Measurements from ENCODE around the gene PLEKHG1.

The PLEKHG1 gene

DNA sequence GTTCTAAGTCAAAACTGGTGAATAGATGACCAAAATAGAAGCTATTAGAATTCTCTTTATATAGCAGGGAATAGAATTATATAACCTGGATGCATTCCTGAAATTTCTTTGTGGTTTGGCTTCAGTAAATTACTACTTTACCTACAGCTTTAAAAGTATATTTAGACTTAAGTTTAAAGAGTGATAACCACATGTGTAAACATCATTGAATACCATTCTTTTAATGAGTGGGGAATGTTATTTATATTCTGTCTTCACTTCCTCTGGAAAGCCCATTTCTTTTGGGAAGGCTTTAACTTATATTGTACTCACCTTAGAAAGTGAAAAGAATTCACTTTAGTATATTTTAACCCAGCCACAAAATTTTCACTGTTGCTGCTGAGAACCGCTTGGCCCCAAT lies 39.1 kb downstream of the PLEKHG1 start:
- Histone ChIP-seq H3K9me3 (ENCODE audit: control insufficient read depth, low read length) (no peaks in the 10 kb centered on the region), H3K4me2 (ENCODE audit: low read length) (no peak overlapping the region), H3K79me2 (peaks cover 40% of the 10 kb centered on the region), H3K27ac (no peak overlapping the region), H3K36me3 (ENCODE audit: control insufficient read depth, insufficient read depth, low read length) (no peaks in the 10 kb centered on the region), H3K27me3 (ENCODE audit: control insufficient read depth, insufficient read depth, low read length) (no peaks in the 10 kb centered on the region), H2AFZ (no peak overlapping the region), H3K4me1 (peaks cover 26% of the 10 kb centered on the region), H3K9ac (no peak overlapping the region), H3K4me3 (ENCODE audit: low read depth, low read length) (no peak overlapping the region)
- TF ChIP-seq CTCF (IDR thresholded peaks at IDR 0.05) = no peak

DNA sequence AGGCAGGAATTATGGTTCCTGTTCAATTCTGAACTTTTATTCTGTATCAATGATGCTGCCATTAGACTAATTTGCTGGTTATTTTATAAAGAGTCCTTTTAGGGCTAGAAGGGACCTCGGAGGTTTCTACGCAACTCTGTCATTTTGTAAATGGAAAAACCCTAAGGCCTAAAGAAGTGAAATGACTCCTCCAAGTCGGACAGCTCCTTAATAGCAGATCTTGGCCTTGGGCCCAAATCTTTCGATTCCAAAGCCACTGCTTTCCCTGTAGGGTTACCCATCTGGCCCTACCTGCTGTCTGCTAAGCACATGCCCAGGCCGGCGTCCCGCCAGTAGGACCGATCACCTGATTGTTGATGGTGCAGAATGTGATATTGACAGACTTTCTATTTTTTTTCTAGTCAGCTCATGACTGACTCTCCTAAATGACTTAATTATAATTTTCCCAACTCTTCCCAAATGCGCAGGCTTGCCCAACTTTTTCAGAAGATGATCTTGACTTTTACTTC lies 40.2 kb downstream of the PLEKHG1 start:
- H2AFZ ChIP-seq = no peak overlapping the region
- peaks cover 18% of the 10 kb centered on the region for H3K4me1 ChIP-seq
- no peak for TF ChIP-seq CTCF (IDR thresholded peaks at IDR 0.05)
- H3K27me3 ChIP-seq (ENCODE audit: control insufficient read depth, insufficient read depth, low read length) = no peaks in the 10 kb centered on the region
- H3K4me3 ChIP-seq (ENCODE audit: low read depth, low read length) = no peak overlapping the region
- no peak overlapping the region for H3K4me2 ChIP-seq (ENCODE audit: low read length)
- peaks cover 41% of the 10 kb centered on the region for H3K79me2 ChIP-seq
- H3K27ac ChIP-seq = no peak overlapping the region
- H3K36me3 ChIP-seq (ENCODE audit: control insufficient read depth, insufficient read depth, low read length) = no peaks in the 10 kb centered on the region
- no peaks in the 10 kb centered on the region for H3K9me3 ChIP-seq (ENCODE audit: control insufficient read depth, low read length)
- no peak overlapping the region for H3K9ac ChIP-seq

- TF ChIP-seq CTCF (IDR thresholded peaks at IDR 0.05) = no peak
- Histone ChIP-seq H3K9ac (no peak overlapping the region), H3K27me3 (ENCODE audit: control insufficient read depth, insufficient read depth, low read length) (no peaks in the 10 kb centered on the region), H3K36me3 (ENCODE audit: control insufficient read depth, insufficient read depth, low read length) (no peaks in the 10 kb centered on the region), H2AFZ (no peak overlapping the region), H3K4me1 (peaks cover 14% of the 10 kb centered on the region), H3K79me2 (peaks cover 40% of the 10 kb centered on the region), H3K27ac (no peak overlapping the region), H3K4me3 (ENCODE audit: low read depth, low read length) (no peak overlapping the region), H3K4me2 (ENCODE audit: low read length) (no peak overlapping the region), H3K9me3 (ENCODE audit: control insufficient read depth, low read length) (no peaks in the 10 kb centered on the region)
Observed at GRCh38 chr6:150640556-150641209, 41.0 kb downstream of the PLEKHG1 start.

GRCh38 chr6:150641398-150642139 lies 41.9 kb downstream of the PLEKHG1 start:
- TF ChIP-seq CTCF (IDR thresholded peaks at IDR 0.05) = no peak
- no peaks in the 10 kb centered on the region for H3K27me3 ChIP-seq (ENCODE audit: control insufficient read depth, insufficient read depth, low read length)
- peaks cover 14% of the 10 kb centered on the region for H3K4me1 ChIP-seq
- H3K9ac ChIP-seq = no peak overlapping the region
- H3K9me3 ChIP-seq (ENCODE audit: control insufficient read depth, low read length) = no peaks in the 10 kb centered on the region
- no peak overlapping the region for H3K4me3 ChIP-seq (ENCODE audit: low read depth, low read length)
- H3K79me2 ChIP-seq = peaks cover 39% of the 10 kb centered on the region
- H3K27ac ChIP-seq = no peak overlapping the region
- no peak overlapping the region for H2AFZ ChIP-seq
- H3K36me3 ChIP-seq (ENCODE audit: control insufficient read depth, insufficient read depth, low read length) = no peaks in the 10 kb centered on the region
- H3K4me2 ChIP-seq (ENCODE audit: low read length) = no peak overlapping the region
